K562 (cell line): Measurements from ENCODE around the gene MACF1. TPM values are rescaled to one million over a fixed set of nuclear protein-coding genes. Genes with fewer than 3 reads are reported as not detected.
A peak's percentile ranks its signal among the peaks of the same experiment; 100 is the strongest.

Source experiments
- DPF2 ChIP-seq: fragments of 450-650 bp; IDR thresholded peaks from 2 replicates; pipeline ENCODE4 v1.6.1; 2016
- ETV1 ChIP-seq: fragments of 450-650 bp; conservative IDR thresholded peaks from 2 replicates; pipeline ENCODE4 v1.6.1; 2016; ENCODE audit warnings: missing genetic modification characterization, control low read depth, low read depth, missing compliant biosample characterization
- FOXM1 ChIP-seq, 2 experiments: fragments of 450-650 bp in 1 of 2; sonication (generic) in 1 of 2; formaldehyde crosslinking in 1 of 2; IDR thresholded peaks; 2 replicates each; pipeline versions ENCODE4 v1.6.1 to v1.9.0; 2017 to 2022; ENCODE audit warnings: low read depth in 2 of 2, mild to moderate bottlenecking in 2 of 2, missing genetic modification reagents in 1 of 2, moderate library complexity in 1 of 2
- JUNB ChIP-seq: fragments of 450-650 bp; formaldehyde crosslinking; conservative IDR thresholded peaks from 2 replicates; pipeline ENCODE4 v1.4.0; 2020; ENCODE audit warnings: mild to moderate bottlenecking
- LEF1 ChIP-seq: fragments of 450-650 bp; IDR thresholded peaks from 2 replicates; pipeline ENCODE4 v1.6.1; 2016; ENCODE audit warnings: mild to moderate bottlenecking
- NFE2 ChIP-seq: IDR thresholded peaks from 2 replicates; pipeline ENCODE4 v1.6.1; 2014; ENCODE audit warnings: antibody characterized with exemption, low read depth
- PKNOX1 ChIP-seq: fragments of 450-650 bp; IDR thresholded peaks from 2 replicates; pipeline ENCODE4 v1.6.1; 2016
- SRSF9 ChIP-seq: fragments of 200-400 bp; formaldehyde crosslinking; IDR thresholded peaks from 2 replicates; pipeline ENCODE4 v1.6.1; 2017; ENCODE audit warnings: low read depth, low read length, borderline replicate concordance
- STAT5A ChIP-seq: IDR thresholded peaks from 2 replicates; pipeline ENCODE4 v1.6.1; 2012; ENCODE audit warnings: low read length, inconsistent platforms, borderline replicate concordance
- TCF7 ChIP-seq: sonication (generic); IDR thresholded peaks from 2 replicates; pipeline ENCODE4 v1.6.1; 2016; ENCODE audit warnings: antibody characterized with exemption, borderline replicate concordance
- VEZF1 ChIP-seq: fragments of 200-800 bp; sonication (Bioruptor generic); IDR thresholded peaks from 2 replicates; pipeline ENCODE4 v1.6.1; 2017; ENCODE audit warnings: missing genetic modification characterization, missing compliant biosample characterization
- ZFP30 ChIP-seq: fragments of 250-450 bp; sonication (Bioruptor Pico); IDR thresholded peaks from 2 replicates; pipeline ENCODE4 v1.8.0; 2022; ENCODE audit warnings: moderate library complexity, mild to moderate bottlenecking, inconsistent platforms, borderline replicate concordance
- ZKSCAN8 ChIP-seq: fragments of 200-800 bp; sonication (Bioruptor generic); IDR thresholded peaks from 2 replicates; pipeline ENCODE4 v1.6.1; 2016; ENCODE audit warnings: missing genetic modification characterization, missing compliant biosample characterization
- ZNF124 ChIP-seq: sonication (generic); formaldehyde crosslinking; IDR thresholded peaks from 2 replicates; pipeline ENCODE4 v1.8.1; 2022; ENCODE audit warnings: missing genetic modification reagents
- ZNF316 ChIP-seq: fragments of 450-650 bp; IDR thresholded peaks from 2 replicates; pipeline ENCODE4 v1.6.1; 2016
- ZNF589 ChIP-seq: fragments of 200-800 bp; sonication (Bioruptor generic); IDR thresholded peaks from 2 replicates; pipeline ENCODE4 v1.6.1; 2016; ENCODE audit warnings: low read depth, missing genetic modification characterization, missing compliant biosample characterization
- ZNF764 ChIP-seq: fragments of 250-450 bp; sonication (Bioruptor Pico); IDR thresholded peaks from 2 replicates; pipeline ENCODE4 v1.4.0; 2020; ENCODE audit warnings: low read depth, mild to moderate bottlenecking, moderate library complexity
- ZNF830 ChIP-seq: fragments of 250-450 bp; sonication (Bioruptor Pico); IDR thresholded peaks from 2 replicates; pipeline ENCODE4 v1.5.0; 2021; ENCODE audit warnings: mild to moderate bottlenecking
- polyA plus RNA-seq, 8 experiments: library from polyadenylated mRNA; depleted of rRNA in 4 of 8; stranded (reverse) in 5 of 8; unstranded in 3 of 8; fragments of >200 nt; fragmentation: Nextera tagmentation in 2 of 8; fragmentation: Illumina TruSeq in 1 of 8; extraction: Ambion mirVana in 2 of 8; extraction: Trizol in 1 of 8; gene quantifications; 2 replicates each; pipeline versions ENCODE4 v1.2.1 to v1.2.3, GENCODE V29; 2011 to 2014; ENCODE audit warnings: inconsistent platforms in 1 of 8, missing spikeins in 1 of 8
- total RNA-seq, 7 experiments: library from RNA; depleted of rRNA in 6 of 7; stranded (reverse); fragments of >200 nt in 6 of 7; fragmentation: Illumina TruSeq in 2 of 7; extraction: Trizol in 2 of 7; gene quantifications; 2 replicates each; pipeline versions ENCODE4 v1.2.1 to v1.2.3, GENCODE V29; 2011 to 2021; ENCODE audit warnings: low replicate concordance in 1 of 7
- TF ChIP-seq, protein P1 (sequence below): sonication (generic); IDR thresholded peaks from 2 replicates; pipeline ENCODE4 v1.6.1; 2016
- TF ChIP-seq, protein P2 (sequence below): fragments of 450-650 bp; formaldehyde crosslinking; IDR thresholded peaks from 2 replicates; pipeline ENCODE4 v1.4.0; 2020; ENCODE audit warnings: mild to moderate bottlenecking, mixed read lengths
- TF ChIP-seq, protein P3 (sequence below): fragments of 250-450 bp; sonication (Bioruptor Pico); IDR thresholded peaks from 2 replicates; pipeline ENCODE4 v1.4.0; 2020

The MACF1 gene
- total and polyA plus RNA-seq, 9 of the 15 experiments (the other 6 are each of a cell fraction or from before 2014, with no cell fraction given): 13.2 to 232 (median 112) TPM

- TF ChIP-seq FOXM1 (IDR thresholded peaks at IDR 0.05; ENCODE audit: low read depth) (peak; percentile 22; the same call in 1 of the 2 replicates), FOXM1 (CRISPR knock-in tag; IDR thresholded peaks at IDR 0.05; ENCODE audit: low read depth) (no peak), VEZF1 (CRISPR knock-in tag) (peak; percentile 37; the same call in 1 of the 2 replicates), ZNF764 (CRISPR knock-in tag) (no peak), STAT5A (peak; percentile 40; the same call in 1 of the 2 replicates), LEF1 (peak; percentile 49), ZFP30 (no peak), DPF2 (peak; percentile 25), JUNB (CRISPR knock-in tag) (0 out of 2 replicates have a peak, but pooled peaks have one; percentile 4), PKNOX1 (peak; percentile 84), ETV1 (tag) (peak; percentile 68), ZKSCAN8 (CRISPR knock-in tag) (0 out of 2 replicates have a peak, but pooled peaks have one; percentile 56), ZNF316 (no peak), SRSF9 (no peak), TCF7 (peak; percentile 62; the same call in 1 of the 2 replicates), ZNF124 (no peak), NFE2 (peak; percentile 22; the same call in 1 of the 2 replicates), ZNF830 (no peak), ZNF589 (peak; percentile 52; the same call in 1 of the 2 replicates)
- TF ChIP-seq, protein P1, sequence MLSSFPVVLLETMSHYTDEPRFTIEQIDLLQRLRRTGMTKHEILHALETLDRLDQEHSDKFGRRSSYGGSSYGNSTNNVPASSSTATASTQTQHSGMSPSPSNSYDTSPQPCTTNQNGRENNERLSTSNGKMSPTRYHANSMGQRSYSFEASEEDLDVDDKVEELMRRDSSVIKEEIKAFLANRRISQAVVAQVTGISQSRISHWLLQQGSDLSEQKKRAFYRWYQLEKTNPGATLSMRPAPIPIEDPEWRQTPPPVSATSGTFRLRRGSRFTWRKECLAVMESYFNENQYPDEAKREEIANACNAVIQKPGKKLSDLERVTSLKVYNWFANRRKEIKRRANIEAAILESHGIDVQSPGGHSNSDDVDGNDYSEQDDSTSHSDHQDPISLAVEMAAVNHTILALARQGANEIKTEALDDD: peak; percentile 95
- TF ChIP-seq, protein P2, sequence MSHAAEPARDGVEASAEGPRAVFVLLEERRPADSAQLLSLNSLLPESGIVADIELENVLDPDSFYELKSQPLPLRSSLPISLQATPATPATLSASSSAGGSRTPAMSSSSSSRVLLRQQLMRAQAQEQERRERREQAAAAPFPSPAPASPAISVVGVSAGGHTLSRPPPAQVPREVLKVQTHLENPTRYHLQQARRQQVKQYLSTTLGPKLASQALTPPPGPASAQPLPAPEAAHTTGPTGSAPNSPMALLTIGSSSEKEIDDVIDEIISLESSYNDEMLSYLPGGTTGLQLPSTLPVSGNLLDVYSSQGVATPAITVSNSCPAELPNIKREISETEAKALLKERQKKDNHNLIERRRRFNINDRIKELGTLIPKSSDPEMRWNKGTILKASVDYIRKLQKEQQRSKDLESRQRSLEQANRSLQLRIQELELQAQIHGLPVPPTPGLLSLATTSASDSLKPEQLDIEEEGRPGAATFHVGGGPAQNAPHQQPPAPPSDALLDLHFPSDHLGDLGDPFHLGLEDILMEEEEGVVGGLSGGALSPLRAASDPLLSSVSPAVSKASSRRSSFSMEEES: peak; percentile 7; the same call in 1 of the 2 replicates
- TF ChIP-seq, protein P3, sequence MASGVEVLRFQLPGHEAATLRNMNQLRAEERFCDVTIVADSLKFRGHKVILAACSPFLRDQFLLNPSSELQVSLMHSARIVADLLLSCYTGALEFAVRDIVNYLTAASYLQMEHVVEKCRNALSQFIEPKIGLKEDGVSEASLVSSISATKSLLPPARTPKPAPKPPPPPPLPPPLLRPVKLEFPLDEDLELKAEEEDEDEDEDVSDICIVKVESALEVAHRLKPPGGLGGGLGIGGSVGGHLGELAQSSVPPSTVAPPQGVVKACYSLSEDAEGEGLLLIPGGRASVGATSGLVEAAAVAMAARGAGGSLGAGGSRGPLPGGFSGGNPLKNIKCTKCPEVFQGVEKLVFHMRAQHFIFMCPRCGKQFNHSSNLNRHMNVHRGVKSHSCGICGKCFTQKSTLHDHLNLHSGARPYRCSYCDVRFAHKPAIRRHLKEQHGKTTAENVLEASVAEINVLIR (CRISPR knock-in tag): peak; percentile 28; the same call in 1 of the 2 replicates
These were observed 8.0 kb upstream of the MACF1 start (continued) for GRCh38 chr1:39196244-39197215.
